Effector memory CD8-positive, alpha-beta T cell (primary cell): Measurements from ENCODE around the gene ZCCHC2.

Experiments
- ATAC-seq: fragments of 150-1000 bp; cut with Tn5 transposase; replicated peaks from 2 replicates; pipeline ENCODE4 v1.10.0; 2021; ENCODE audit warnings: mild to moderate bottlenecking, moderate library complexity
- DNase-seq, 3 experiments: peaks; one replicate each; pipeline ENCODE4 v3.0.0; 2021
- H3K27ac Mint-ChIP-seq, 2 donors: one replicate each; pipeline ENCODE4 v1.8.0; 2022; ENCODE audit warnings: mild to moderate bottlenecking in 2 of 2, mixed read lengths in 2 of 2, moderate library complexity in 2 of 2
- H3K27me3 Mint-ChIP-seq, 2 donors: one replicate each; pipeline ENCODE4 v1.8.0; 2022; ENCODE audit warnings: mixed read lengths in 2 of 2
- H3K36me3 Mint-ChIP-seq: one replicate; pipeline ENCODE4 v1.8.0; 2022; ENCODE audit warnings: mild to moderate bottlenecking, moderate library complexity, mixed read lengths; ENCODE audit not compliant: insufficient read depth
- H3K4me1 Mint-ChIP-seq, 2 donors: one replicate each; pipeline ENCODE4 v1.8.0; 2022; ENCODE audit warnings: low read depth in 2 of 2, mixed read lengths in 2 of 2
- H3K4me3 Mint-ChIP-seq, 2 donors: one replicate each; pipeline ENCODE4 v1.8.0; 2022; ENCODE audit warnings: mild to moderate bottlenecking in 2 of 2, mixed read lengths in 2 of 2, moderate library complexity in 2 of 2
- H3K9me3 Mint-ChIP-seq, 2 donors: one replicate each; pipeline ENCODE4 v1.8.0; 2022; ENCODE audit warnings: mixed read lengths in 2 of 2

ZCCHC2 gene

GRCh38 chr18:62518460-62519375 is 4.1 kb upstream of the ZCCHC2 start:
- Mint-ChIP-seq H3K4me3 (no peak overlapping the region), H3K36me3 (peaks cover 10% of the 10 kb centered on the region), H3K4me1 (peaks cover 4 to 15% of the 10 kb centered on the region in 2 donors), H3K27me3 (no peaks in the 10 kb centered on the region), H3K27ac (no peak overlapping the region), H3K9me3 (peaks cover 0 to 12% of the 10 kb centered on the region in 2 donors)
- ATAC-seq, result no peak
- no peak for DNase-seq

DNA sequence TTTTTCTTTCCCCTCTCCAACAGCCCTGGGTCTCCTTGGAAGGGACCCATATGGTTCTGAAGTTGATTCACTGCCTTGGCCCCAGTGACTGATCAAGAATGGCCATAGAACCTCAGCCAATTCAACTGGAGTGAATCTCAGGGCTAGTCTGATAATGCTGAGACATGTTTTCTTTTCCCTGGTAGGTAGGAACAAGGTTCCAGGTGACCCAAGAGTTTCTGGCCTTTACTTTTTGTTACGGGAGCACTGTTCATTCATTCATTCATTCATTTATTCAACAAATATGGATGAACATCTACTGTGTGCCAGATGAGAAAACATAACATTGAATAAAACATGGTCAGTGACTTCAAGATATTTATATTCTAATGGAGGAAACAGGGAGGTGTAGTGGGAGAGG is 3.1 kb upstream of the ZCCHC2 start:
- ATAC-seq, result no peak
- Mint-ChIP-seq H3K4me3 (no peak overlapping the region), H3K36me3 (peaks cover 11% of the 10 kb centered on the region), H3K4me1 (peaks cover 4 to 15% of the 10 kb centered on the region in 2 donors), H3K9me3 (peaks cover 0 to 2% of the 10 kb centered on the region in 2 donors), H3K27me3 (no peaks in the 10 kb centered on the region), H3K27ac (no peak overlapping the region)
- no peak for DNase-seq

DNA sequence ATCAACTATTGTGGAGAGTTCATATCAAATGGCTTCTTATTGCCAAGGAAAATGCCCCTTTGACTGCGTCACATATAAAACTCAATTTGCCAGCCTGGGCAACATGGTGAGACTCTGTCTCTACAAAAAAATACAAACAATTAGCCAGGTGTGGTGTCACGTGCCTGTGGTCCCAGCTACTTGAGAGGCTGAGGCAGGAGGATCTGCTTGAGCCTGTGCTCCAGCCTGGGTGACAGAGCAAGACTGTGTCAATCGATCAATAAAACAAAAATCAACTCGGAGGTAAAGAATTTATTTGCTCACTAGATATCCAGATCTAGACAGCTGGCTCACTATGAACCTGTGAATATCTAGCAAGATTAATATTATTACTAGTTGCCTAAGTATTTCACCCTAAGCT is 1.7 kb upstream of the ZCCHC2 start:
- H3K9me3 Mint-ChIP-seq, result no peaks in the 10 kb centered on the region
- no peaks in the 10 kb centered on the region for H3K27me3 Mint-ChIP-seq
- H3K36me3 Mint-ChIP-seq, result peaks cover 23% of the 10 kb centered on the region
- no peak for ATAC-seq
- H3K27ac Mint-ChIP-seq, result no peak overlapping the region
- peak overlapping the region; percentile 85 to 93 for H3K4me3 Mint-ChIP-seq
- H3K4me1 Mint-ChIP-seq, result peaks cover 16 to 29% of the 10 kb centered on the region in 2 donors
- DNase-seq, result no peak

DNA sequence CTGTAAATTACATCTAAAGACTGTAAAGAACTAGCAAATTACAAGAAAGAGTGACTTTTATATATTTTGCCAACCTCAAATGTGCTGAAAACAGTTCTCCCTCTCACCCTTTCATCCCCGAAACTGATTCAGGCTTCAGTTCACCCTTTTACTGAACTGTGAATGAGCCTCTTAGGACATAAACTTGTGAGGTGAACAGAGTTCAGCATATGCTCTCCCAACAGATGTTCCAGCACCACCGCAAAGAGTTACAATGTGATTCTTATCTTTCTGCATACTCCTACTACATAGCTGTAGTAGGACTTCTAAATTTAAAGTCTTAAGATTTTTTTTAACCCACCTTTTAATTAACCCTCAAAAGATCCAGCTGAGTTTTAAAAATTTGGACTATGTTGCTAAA is 1.2 kb upstream of the ZCCHC2 start:
- Mint-ChIP-seq H3K36me3 (peaks cover 26% of the 10 kb centered on the region), H3K27me3 (no peaks in the 10 kb centered on the region), H3K4me3 (peak overlapping the region; percentile 85 to 93), H3K27ac (peak overlapping the region; percentile 84 to 86), H3K4me1 (peaks cover 16 to 30% of the 10 kb centered on the region in 2 donors), H3K9me3 (no peaks in the 10 kb centered on the region)
- ATAC-seq (no peak), DNase-seq (no peak)

DNA sequence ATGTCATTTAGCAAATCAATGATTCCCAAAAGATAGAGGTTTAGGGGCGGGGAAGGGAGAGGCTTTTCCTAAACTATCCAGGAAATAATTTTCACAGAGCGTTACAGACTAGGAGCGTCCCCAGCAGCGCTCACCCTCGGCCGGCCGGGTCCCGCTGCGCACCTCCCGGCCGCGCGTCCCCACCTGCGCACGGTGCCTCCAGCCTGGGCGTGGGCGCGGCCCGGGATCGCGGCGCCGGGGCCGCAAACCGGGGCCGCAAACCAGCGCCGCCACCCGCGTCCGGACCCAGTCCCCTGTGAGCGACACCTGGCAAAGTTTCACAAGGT is 684 bp upstream of the ZCCHC2 start:
- peaks cover 16 to 30% of the 10 kb centered on the region in 2 donors for H3K4me1 Mint-ChIP-seq
- peak overlapping the region; percentile 85 to 93 for H3K4me3 Mint-ChIP-seq
- peak overlapping the region; percentile 84 to 86 for H3K27ac Mint-ChIP-seq
- no peaks in the 10 kb centered on the region for H3K9me3 Mint-ChIP-seq
- ATAC-seq, result peak; percentile 3
- DNase-seq, result no peak
- no peaks in the 10 kb centered on the region for H3K27me3 Mint-ChIP-seq
- peaks cover 26% of the 10 kb centered on the region for H3K36me3 Mint-ChIP-seq

DNA sequence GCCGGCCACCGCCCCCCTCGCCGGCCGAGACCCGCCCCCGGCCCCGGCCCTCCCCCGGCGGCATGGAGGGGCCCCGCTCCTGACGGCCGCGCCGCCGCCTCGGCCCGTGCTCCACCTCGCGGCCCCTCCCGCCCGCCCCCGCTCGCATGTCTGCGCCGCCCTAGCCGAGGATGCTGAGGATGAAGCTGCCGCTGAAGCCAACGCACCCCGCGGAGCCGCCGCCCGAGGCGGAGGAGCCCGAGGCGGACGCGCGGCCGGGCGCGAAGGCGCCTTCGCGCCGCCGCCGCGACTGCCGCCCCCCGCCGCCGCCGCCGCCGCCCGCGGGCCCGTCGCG is 397 bp downstream of the ZCCHC2 start:
- DNase-seq, result no peak
- H3K27ac Mint-ChIP-seq, result peak overlapping the region; percentile 74 to 84

GRCh38 chr18:62523631-62524439 is 1.0 kb downstream of the ZCCHC2 start:
- H3K36me3 Mint-ChIP-seq, result peaks cover 29% of the 10 kb centered on the region
- no peaks in the 10 kb centered on the region for H3K27me3 Mint-ChIP-seq
- H3K27ac Mint-ChIP-seq, result peak overlapping the region; percentile 92 to 94
- ATAC-seq (peak; percentile 10), DNase-seq (peak; percentile 32 to 45 (median 33))
- peaks cover 16 to 30% of the 10 kb centered on the region in 2 donors for H3K4me1 Mint-ChIP-seq
- H3K4me3 Mint-ChIP-seq, result peak overlapping the region; percentile 93 to 98
- no peaks in the 10 kb centered on the region for H3K9me3 Mint-ChIP-seq

More for the DNA sequence above, 397 bp downstream of the ZCCHC2 start:
- Mint-ChIP-seq H3K27me3 (no peaks in the 10 kb centered on the region), H3K4me3 (peak overlapping the region; percentile 93 to 98), H3K36me3 (peaks cover 28% of the 10 kb centered on the region), H3K9me3 (no peaks in the 10 kb centered on the region), H3K4me1 (peaks cover 16 to 30% of the 10 kb centered on the region in 2 donors)
- peak; percentile 42 for ATAC-seq

GRCh38 chr18:62524440-62525200 is 1.8 kb downstream of the ZCCHC2 start:
- Mint-ChIP-seq H3K36me3 (peaks cover 29% of the 10 kb centered on the region), H3K9me3 (no peaks in the 10 kb centered on the region), H3K27me3 (no peaks in the 10 kb centered on the region), H3K4me3 (peak overlapping the region; percentile 93 to 98), H3K27ac (peak overlapping the region; percentile 92 to 94), H3K4me1 (peaks cover 19 to 34% of the 10 kb centered on the region in 2 donors)
- DNase-seq (peak; percentile 35 to 56 (median 47)), ATAC-seq (peak; percentile 13)

- peaks cover 29% of the 10 kb centered on the region for H3K36me3 Mint-ChIP-seq
- peaks cover 25 to 43% of the 10 kb centered on the region in 2 donors for H3K4me1 Mint-ChIP-seq
- no peak for DNase-seq
- H3K4me3 Mint-ChIP-seq, result peak overlapping the region; percentile 93 to 98
- H3K9me3 Mint-ChIP-seq, result no peaks in the 10 kb centered on the region
- H3K27me3 Mint-ChIP-seq, result no peaks in the 10 kb centered on the region
- no peak for ATAC-seq
- H3K27ac Mint-ChIP-seq, result peak overlapping the region; percentile 92 to 94
Observed at GRCh38 chr18:62525608-62526007, 2.8 kb downstream of the ZCCHC2 start.

DNA sequence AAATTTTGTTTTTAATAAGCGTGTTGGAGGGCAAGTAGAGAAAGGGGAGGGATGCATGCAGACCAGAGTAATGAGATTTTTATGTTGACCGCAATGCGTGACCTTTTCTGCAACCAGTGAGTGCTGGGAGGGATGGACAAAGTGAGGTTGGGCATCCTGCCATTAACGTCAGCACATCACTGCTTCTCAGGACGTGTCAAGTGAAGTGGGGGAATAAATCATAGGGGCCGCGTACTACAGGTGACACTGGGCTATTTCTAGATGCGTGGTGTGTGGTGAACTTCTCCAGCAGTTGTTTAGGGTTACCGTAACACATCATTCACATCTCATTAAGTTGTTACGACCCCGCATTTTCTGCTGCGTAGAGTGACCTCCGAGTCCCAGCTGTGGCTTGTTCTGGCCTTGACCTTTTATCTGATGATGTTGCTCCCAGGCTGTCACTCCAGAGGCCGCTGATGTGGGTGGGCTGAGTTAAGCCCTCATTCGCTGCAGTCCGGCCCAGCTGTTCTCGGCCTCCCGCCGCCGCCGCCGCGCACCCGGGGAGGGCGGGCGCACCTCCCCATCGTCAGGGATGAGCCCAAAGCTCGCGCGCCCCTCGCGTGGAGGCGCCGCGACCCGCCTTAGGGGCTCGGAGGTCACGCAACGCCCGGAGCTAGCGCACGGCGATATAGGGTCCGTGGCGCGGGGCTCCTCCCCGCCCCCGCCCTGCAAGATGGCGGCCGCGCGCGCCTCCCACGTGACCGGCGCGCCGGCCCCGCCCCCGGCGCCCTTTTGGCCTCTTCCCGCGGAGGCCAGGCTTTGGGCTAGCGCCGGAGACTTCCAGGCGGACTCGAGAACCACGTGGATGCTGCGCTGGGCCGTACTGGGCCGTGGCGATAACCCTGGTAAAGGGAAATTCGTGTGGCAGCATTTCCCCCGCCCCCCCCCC is 3.5 kb downstream of the ZCCHC2 start:
- DNase-seq (peak; percentile 45 to 52 (median 47)), ATAC-seq (peak; percentile 13)
- H3K27me3 Mint-ChIP-seq, result no peaks in the 10 kb centered on the region
- peak overlapping the region; percentile 92 to 94 for H3K27ac Mint-ChIP-seq
- peaks cover 24 to 40% of the 10 kb centered on the region in 2 donors for H3K4me1 Mint-ChIP-seq
- H3K36me3 Mint-ChIP-seq, result peaks cover 29% of the 10 kb centered on the region
- H3K4me3 Mint-ChIP-seq, result peak overlapping the region; percentile 93 to 98
- H3K9me3 Mint-ChIP-seq, result no peaks in the 10 kb centered on the region

- H3K4me3 Mint-ChIP-seq, result peak overlapping the region in 1 of 2 donors; percentile 2
- DNase-seq (no peak), ATAC-seq (no peak)
- no peak overlapping the region for H3K27ac Mint-ChIP-seq
- peaks cover 24% of the 10 kb centered on the region for H3K36me3 Mint-ChIP-seq
- no peaks in the 10 kb centered on the region for H3K27me3 Mint-ChIP-seq
- H3K9me3 Mint-ChIP-seq, result no peaks in the 10 kb centered on the region
- H3K4me1 Mint-ChIP-seq, result peaks cover 32 to 51% of the 10 kb centered on the region in 2 donors
Observed at GRCh38 chr18:62529597-62529996, 6.8 kb downstream of the ZCCHC2 start.

- H3K36me3 Mint-ChIP-seq, result peaks cover 11% of the 10 kb centered on the region
- H3K9me3 Mint-ChIP-seq, result no peaks in the 10 kb centered on the region
- no peaks in the 10 kb centered on the region for H3K27me3 Mint-ChIP-seq
- DNase-seq (no peak), ATAC-seq (no peak)
- peaks cover 30 to 53% of the 10 kb centered on the region in 2 donors for H3K4me1 Mint-ChIP-seq
- H3K4me3 Mint-ChIP-seq, result no peak overlapping the region
- H3K27ac Mint-ChIP-seq, result no peak overlapping the region
Observed at GRCh38 chr18:62531078-62531477, 8.3 kb downstream of the ZCCHC2 start.
